Fibroblast of pulmonary artery (primary cell): ENCODE data around the gene CTIF.

Experiments
- DNase-seq: peaks from one replicate; pipeline ENCODE4 v3.0.0-alpha.2; 2010; ENCODE audit warnings: low read depth
- H3K4me3 ChIP-seq: replicated peaks from 2 replicates; pipeline ENCODE4 v1.5.1; 2011; ENCODE audit warnings: low read depth, mild to moderate bottlenecking, control low read depth, low read length, moderate library complexity
- TF ChIP-seq, protein P1 (sequence below): IDR thresholded peaks from 2 replicates; pipeline ENCODE4 v1.5.1; 2011; ENCODE audit warnings: mild to moderate bottlenecking, control low read depth, low read length, inconsistent platforms; ENCODE audit errors: missing control alignments

The CTIF gene

DNA sequence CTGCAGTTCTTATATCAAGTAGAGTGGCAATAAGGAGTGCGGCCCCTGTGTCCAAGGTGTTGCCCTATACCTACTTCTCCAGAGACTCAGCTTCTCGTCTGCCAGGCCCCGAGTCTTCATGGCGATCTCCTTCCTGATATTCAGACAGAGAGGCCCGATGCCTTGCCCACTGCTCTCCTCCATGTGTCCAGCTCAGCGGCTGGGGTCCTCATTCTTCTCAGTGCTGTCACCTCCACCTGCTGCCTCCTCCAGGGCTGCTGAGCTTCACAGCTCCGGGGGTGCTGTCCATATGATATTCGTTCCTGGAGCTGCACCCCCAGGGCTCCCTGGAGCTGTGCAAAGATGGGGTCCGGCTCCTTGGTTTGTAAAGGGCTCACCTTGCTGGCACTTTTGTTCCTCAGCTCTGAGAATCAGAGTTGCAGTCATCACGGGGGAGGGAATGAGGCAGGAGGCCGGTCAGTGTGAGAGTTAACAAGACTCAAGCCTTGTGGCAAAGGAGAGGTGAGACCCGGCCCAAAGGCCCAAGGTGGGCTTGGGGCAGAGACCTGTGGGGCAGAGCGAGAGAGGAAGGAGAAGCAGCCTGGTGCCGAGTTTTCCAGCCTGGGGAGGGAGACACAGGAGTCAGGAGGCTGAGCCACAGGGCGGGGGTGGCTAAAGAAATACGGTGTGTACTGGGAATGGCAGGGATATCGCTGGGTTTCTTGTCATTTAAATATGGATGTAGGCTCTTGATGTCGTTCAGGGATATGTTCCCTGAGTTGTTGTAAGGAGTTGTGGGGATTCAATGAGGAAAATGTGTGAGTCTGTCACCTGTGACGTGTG is 120.6 kb downstream of the CTIF start:
- TF ChIP-seq, protein P1, sequence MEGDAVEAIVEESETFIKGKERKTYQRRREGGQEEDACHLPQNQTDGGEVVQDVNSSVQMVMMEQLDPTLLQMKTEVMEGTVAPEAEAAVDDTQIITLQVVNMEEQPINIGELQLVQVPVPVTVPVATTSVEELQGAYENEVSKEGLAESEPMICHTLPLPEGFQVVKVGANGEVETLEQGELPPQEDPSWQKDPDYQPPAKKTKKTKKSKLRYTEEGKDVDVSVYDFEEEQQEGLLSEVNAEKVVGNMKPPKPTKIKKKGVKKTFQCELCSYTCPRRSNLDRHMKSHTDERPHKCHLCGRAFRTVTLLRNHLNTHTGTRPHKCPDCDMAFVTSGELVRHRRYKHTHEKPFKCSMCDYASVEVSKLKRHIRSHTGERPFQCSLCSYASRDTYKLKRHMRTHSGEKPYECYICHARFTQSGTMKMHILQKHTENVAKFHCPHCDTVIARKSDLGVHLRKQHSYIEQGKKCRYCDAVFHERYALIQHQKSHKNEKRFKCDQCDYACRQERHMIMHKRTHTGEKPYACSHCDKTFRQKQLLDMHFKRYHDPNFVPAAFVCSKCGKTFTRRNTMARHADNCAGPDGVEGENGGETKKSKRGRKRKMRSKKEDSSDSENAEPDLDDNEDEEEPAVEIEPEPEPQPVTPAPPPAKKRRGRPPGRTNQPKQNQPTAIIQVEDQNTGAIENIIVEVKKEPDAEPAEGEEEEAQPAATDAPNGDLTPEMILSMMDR: no peak

DNA sequence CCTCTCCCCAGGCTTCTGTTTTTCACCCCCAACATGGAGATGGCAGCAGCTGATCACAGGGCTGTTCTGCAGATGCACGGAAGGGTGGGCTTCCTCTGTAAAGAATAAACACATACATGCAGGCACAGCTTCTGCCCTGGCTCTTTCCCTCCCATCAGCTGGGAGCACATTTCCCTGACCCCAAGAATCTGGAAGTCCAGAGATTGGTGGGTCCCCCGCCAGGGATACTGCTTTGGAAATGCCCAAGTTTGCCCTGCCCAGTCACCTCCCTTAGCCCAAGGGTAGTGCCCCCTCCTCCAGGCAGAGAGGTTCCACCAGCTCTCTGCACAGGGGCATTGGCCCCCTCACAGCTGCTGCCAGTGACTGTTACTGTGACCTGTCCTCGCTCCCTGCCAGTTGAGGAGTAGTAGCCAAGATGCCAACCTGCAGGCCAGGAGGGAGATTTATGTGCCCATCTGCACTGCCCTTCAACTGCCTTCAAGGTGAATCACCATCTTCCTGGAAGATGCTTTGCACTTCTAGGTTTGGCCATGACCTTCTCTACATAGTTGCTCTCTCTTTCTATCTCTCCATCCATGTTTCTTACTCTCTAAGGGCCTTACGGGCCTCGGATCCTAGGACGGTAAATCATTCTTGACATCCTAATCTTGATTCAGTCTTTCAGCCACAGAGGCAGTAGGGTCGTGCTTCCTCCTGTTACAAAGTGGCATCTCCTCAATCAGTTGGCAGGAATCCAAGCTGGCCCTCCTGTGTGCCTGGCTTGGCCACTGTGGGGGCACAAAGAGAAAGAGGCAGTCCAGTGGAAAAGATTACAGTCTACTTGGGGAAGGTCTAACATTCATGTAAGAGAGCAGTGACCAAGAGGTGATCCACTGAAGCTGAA is 121.8 kb downstream of the CTIF start:
- DNase-seq: no peak
- TF ChIP-seq, protein P1: no peak
- H3K4me3 ChIP-seq: no peak overlapping the region

More for the DNA sequence above, 120.6 kb downstream of the CTIF start:
- no peak overlapping the region for H3K4me3 ChIP-seq
- DNase-seq: no peak

GRCh38 chr18:48661421-48661820 is 122.6 kb downstream of the CTIF start:
- no peak for DNase-seq
- no peak overlapping the region for H3K4me3 ChIP-seq
- TF ChIP-seq, protein P1: no peak

- DNase-seq: peak; percentile 72
- H3K4me3 ChIP-seq: no peak overlapping the region
- TF ChIP-seq, protein P1: no peak
These were observed 123.3 kb downstream of the CTIF start for GRCh38 chr18:48662011-48662661.

GRCh38 chr18:48663096-48663930 is 124.5 kb downstream of the CTIF start:
- TF ChIP-seq, protein P1: no peak
- H3K4me3 ChIP-seq: no peak overlapping the region
- no peak for DNase-seq
